Mucosa of descending colon (tissue), 3 donors: Measurements from ENCODE around the gene RUVBL2. TPM values are rescaled to one million over a fixed set of nuclear protein-coding genes. Genes with fewer than 3 reads are reported as not detected.

Experiments
- ATAC-seq: fragments of 200-7000 bp; cut with Tn5 transposase; one replicate; pipeline ENCODE4 v1.9.1; 2020; ENCODE audit warnings: mild to moderate bottlenecking, moderate library complexity
- DNase-seq, 3 donors: peaks; one replicate each; pipeline ENCODE4 v3.0.0-alpha.2; 2020
- H3K36me3 ChIP-seq: fragments of 200-600 bp; one replicate; pipeline ENCODE4 v1.8.0; 2021; ENCODE audit warnings: low read depth, mild to moderate bottlenecking
- H3K4me1 ChIP-seq: fragments of 200-600 bp; one replicate; pipeline ENCODE4 v1.8.0; 2021; ENCODE audit warnings: low read depth, mild to moderate bottlenecking
- H3K4me3 ChIP-seq: fragments of 200-600 bp; one replicate; pipeline ENCODE4 v1.8.0; 2021; ENCODE audit warnings: mild to moderate bottlenecking
- H3K9me3 ChIP-seq: fragments of 200-600 bp; one replicate; pipeline ENCODE4 v1.8.0; 2021; ENCODE audit warnings: mild to moderate bottlenecking
- intact Hi-C, 2 donors: fragments of 100-400 bp; cut with DNase I in 1 of 2; cut with micrococcal nuclease in 1 of 2; formaldehyde crosslinking; loops; one replicate each; pipeline versions ENCODE4 v1.11.0 to v1.11.1; 2022; cut with DNase I, micrococcal nuclease
- total RNA-seq, 3 donors: library from RNA; stranded (reverse); fragmentation: NEBNext Ultra II Directional in 2 of 3; extraction: Animal tissue kit (Norgen Biotek cat#: 25700) in 2 of 3; gene quantifications; one replicate each; pipeline versions ENCODE4 v1.2.1 to v1.2.4, GENCODE V29; 2021 to 2023
- TF ChIP-seq, protein P1 (sequence below): fragments of 200-600 bp; IDR thresholded peaks from one replicate; pipeline ENCODE4 v1.8.0; 2022; ENCODE audit warnings: antibody characterized with exemption, mild to moderate bottlenecking
- donor health status: DM: no; HTN: no; CAD: no; lungs with moderate emphysema.
- donor health status: DM: no; HTN: no; CAD: no.
- donor health status: DM: no; HTN: yes; CAD: no.

The RUVBL2 gene
- total RNA-seq, 3 donors from 2014 or later: 47.4 to 68.8 (median 57.3) TPM

- no peaks in the 10 kb centered on the region for H3K9me3 ChIP-seq
- H3K4me3 ChIP-seq: no peak overlapping the region
- peak; percentile 39 for ATAC-seq
- TF ChIP-seq, protein P1, sequence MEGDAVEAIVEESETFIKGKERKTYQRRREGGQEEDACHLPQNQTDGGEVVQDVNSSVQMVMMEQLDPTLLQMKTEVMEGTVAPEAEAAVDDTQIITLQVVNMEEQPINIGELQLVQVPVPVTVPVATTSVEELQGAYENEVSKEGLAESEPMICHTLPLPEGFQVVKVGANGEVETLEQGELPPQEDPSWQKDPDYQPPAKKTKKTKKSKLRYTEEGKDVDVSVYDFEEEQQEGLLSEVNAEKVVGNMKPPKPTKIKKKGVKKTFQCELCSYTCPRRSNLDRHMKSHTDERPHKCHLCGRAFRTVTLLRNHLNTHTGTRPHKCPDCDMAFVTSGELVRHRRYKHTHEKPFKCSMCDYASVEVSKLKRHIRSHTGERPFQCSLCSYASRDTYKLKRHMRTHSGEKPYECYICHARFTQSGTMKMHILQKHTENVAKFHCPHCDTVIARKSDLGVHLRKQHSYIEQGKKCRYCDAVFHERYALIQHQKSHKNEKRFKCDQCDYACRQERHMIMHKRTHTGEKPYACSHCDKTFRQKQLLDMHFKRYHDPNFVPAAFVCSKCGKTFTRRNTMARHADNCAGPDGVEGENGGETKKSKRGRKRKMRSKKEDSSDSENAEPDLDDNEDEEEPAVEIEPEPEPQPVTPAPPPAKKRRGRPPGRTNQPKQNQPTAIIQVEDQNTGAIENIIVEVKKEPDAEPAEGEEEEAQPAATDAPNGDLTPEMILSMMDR: no peak
- H3K36me3 ChIP-seq: peaks cover 7% of the 10 kb centered on the region
- H3K4me1 ChIP-seq: peaks cover 3% of the 10 kb centered on the region
- no peak for DNase-seq
- intact Hi-C loops: loop anchor here in 1 of 2 donors (10.0 kb wide), 1 partner anchor 181 kb away; no protein-coding TSS in a partner anchor
Observed at GRCh38 chr19:48975947-48976847, 17.5 kb upstream of the RUVBL2 start.

DNA sequence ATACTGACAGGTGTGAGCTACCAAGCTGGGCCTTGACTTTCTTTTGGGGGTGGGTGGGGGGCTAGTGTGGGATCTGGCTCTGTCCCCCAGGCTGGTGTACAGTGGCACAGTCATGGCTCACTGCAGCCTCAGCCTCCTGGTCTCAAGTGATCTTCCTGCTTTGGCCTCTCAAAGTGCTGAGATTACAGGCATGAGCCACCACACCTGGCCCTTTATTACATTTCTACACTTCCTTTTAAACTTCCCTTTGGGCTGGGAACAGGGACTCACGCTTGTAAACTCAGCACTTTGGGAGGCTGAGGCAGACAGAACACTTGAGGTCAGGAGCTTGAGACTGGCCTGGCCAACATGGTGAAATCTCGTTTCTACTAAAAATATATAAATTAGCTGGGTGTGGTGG lies 16.6 kb upstream of the RUVBL2 start:
- Histone ChIP-seq H3K36me3 (peaks cover 7% of the 10 kb centered on the region), H3K9me3 (no peaks in the 10 kb centered on the region), H3K4me1 (peaks cover 3% of the 10 kb centered on the region), H3K4me3 (no peak overlapping the region)
- TF ChIP-seq, protein P1: no peak
- intact Hi-C loops: loop anchor here in 1 of 2 donors (10.0 kb wide), 1 partner anchor 182 kb away; no protein-coding TSS in a partner anchor
- peak; percentile 77 for ATAC-seq
- no peak for DNase-seq

GRCh38 chr19:48982280-48982679 lies 11.4 kb upstream of the RUVBL2 start:
- H3K36me3 ChIP-seq: no peaks in the 10 kb centered on the region

DNA sequence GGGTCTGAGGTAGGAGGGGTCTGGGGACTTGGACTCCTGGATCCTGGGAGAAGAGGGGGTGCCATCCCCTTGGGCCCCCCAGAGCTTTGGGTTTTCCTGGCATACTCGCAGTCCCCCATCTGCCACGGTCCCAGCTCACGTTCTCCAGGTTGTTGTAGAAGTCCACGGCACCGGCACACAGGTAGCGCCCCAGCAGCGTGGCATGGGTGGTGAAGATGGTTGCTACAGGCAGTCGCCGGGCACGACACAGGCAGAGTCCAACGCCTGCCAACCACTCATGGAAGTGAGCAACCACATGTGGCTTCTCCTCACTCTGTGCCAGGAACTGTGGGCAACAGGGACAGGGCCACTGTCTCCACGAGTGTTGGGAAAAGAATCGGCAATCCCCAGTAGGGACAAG lies 8.0 kb upstream of the RUVBL2 start:
- Histone ChIP-seq H3K9me3 (no peaks in the 10 kb centered on the region), H3K4me1 (no peaks in the 10 kb centered on the region), H3K36me3 (no peaks in the 10 kb centered on the region), H3K4me3 (no peak overlapping the region)
- TF ChIP-seq, protein P1: no peak
- intact Hi-C loops: no loop called here
- ATAC-seq: no peak
- no peak for DNase-seq

More at GRCh38 chr19:48982280-48982679, 11.4 kb upstream of the RUVBL2 start:
- ATAC-seq: no peak
- H3K4me1 ChIP-seq: peaks cover 3% of the 10 kb centered on the region
- no peaks in the 10 kb centered on the region for H3K9me3 ChIP-seq
- DNase-seq: no peak
- intact Hi-C loops: no loop called here
- no peak overlapping the region for H3K4me3 ChIP-seq
- TF ChIP-seq, protein P1: no peak

- intact Hi-C loops: no loop called here
- Histone ChIP-seq H3K4me3 (no peak overlapping the region), H3K4me1 (peaks cover 2% of the 10 kb centered on the region), H3K9me3 (no peaks in the 10 kb centered on the region), H3K36me3 (no peaks in the 10 kb centered on the region)
- DNase-seq: no peak
- TF ChIP-seq, protein P1: no peak
- no peak for ATAC-seq
Observed at GRCh38 chr19:48986211-48986610, 7.5 kb upstream of the RUVBL2 start.
